AG09319 (cell line): ENCODE results near the gene RBM6.

ENCODE experiments used
- DNase-seq: peaks from one replicate; pipeline ENCODE4 v3.0.0-alpha.2; 2010; ENCODE audit warnings: low read depth; ENCODE audit errors: extremely low read depth
- CTCF ChIP-seq: IDR thresholded peaks from 2 replicates; pipeline ENCODE4 v1.5.1; 2011; ENCODE audit warnings: low read depth, mild to moderate bottlenecking, inconsistent platforms, low read length, moderate library complexity

RBM6 gene

GRCh38 chr3:49967291-49967690 lies 27.3 kb downstream of the RBM6 start:
- TF ChIP-seq CTCF: no peak
- DNase-seq: no peak

- no peak for TF ChIP-seq CTCF
- DNase-seq: no peak
Measured at GRCh38 chr3:49968346-49968745, 28.4 kb downstream of the RBM6 start.

GRCh38 chr3:49972656-49973055 lies 32.7 kb downstream of the RBM6 start:
- DNase-seq: no peak
- TF ChIP-seq CTCF: no peak

GRCh38 chr3:49976942-49977341 lies 37.0 kb downstream of the RBM6 start:
- DNase-seq: no peak
- no peak for TF ChIP-seq CTCF

- TF ChIP-seq CTCF: no peak
- DNase-seq: no peak
Measured at GRCh38 chr3:49984394-49984793, 44.4 kb downstream of the RBM6 start.

GRCh38 chr3:49992326-49992725 lies 52.4 kb downstream of the RBM6 start:
- no peak for DNase-seq
- no peak for TF ChIP-seq CTCF

- no peak for TF ChIP-seq CTCF
- no peak for DNase-seq
Measured at GRCh38 chr3:49994476-49994875, 54.5 kb downstream of the RBM6 start.
